ENCODE data around the gene CCL17. TPM values are rescaled to one million over a fixed set of nuclear protein-coding genes. Genes with fewer than 3 reads are reported as not detected.

CCL17 gene
- total RNA-seq, 6 experiments from 2014 or later: not detected

- H3K9me3 Mint-ChIP-seq: no peaks in the 10 kb centered on the region
- H3K27ac Mint-ChIP-seq: no peak within 1 kb of the TSS
- H3K4me1 Mint-ChIP-seq (ENCODE audit: low read depth): no peaks in the 10 kb centered on the region
- no peak within 1 kb of the TSS for H3K4me3 Mint-ChIP-seq
- TF ChIP-seq, protein P1, sequence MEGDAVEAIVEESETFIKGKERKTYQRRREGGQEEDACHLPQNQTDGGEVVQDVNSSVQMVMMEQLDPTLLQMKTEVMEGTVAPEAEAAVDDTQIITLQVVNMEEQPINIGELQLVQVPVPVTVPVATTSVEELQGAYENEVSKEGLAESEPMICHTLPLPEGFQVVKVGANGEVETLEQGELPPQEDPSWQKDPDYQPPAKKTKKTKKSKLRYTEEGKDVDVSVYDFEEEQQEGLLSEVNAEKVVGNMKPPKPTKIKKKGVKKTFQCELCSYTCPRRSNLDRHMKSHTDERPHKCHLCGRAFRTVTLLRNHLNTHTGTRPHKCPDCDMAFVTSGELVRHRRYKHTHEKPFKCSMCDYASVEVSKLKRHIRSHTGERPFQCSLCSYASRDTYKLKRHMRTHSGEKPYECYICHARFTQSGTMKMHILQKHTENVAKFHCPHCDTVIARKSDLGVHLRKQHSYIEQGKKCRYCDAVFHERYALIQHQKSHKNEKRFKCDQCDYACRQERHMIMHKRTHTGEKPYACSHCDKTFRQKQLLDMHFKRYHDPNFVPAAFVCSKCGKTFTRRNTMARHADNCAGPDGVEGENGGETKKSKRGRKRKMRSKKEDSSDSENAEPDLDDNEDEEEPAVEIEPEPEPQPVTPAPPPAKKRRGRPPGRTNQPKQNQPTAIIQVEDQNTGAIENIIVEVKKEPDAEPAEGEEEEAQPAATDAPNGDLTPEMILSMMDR (IDR thresholded peaks at IDR 0.05): no peak
- H3K27me3 Mint-ChIP-seq (ENCODE audit: insufficient read depth): peaks cover 52% of the 10 kb centered on the region
- H3K36me3 Mint-ChIP-seq (ENCODE audit: low read depth): no peaks in the 10 kb centered on the region
- DNase-seq: no peak
These were observed 46.0 kb upstream of the CCL17 start, which contains the start of gene CCL22 for GRCh38 chr16:57358527-57359095. CCL22 (plus strand) TSS chr16:57358783; CDS start chr16:57358817, 34 bp downstream.

DNA sequence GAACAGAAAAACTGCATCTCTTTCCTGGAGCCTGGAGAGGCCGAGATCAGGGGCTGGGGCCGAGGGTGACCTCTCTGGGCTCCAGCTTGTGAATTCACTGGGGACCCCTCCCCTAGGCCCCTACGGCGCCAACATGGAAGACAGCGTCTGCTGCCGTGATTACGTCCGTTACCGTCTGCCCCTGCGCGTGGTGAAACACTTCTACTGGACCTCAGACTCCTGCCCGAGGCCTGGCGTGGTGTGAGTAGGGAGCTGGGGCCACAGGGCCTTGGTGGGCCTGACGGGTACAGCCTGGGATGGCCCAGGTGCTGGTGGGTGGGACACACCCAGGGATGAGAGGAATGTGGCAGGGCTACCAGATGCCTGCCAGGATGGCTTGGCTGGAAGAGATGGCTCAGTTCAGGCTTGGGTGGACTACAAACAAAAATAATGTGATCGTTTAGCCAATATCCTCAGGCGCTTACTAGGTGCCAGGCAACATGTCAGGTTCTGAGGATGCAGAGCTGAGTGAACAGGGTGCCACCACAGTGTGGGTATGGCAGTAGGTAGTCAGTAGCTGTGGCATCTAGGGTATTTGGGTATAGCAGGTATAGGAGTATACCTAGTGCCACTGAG is 44.1 kb upstream of the CCL17 start:
- Mint-ChIP-seq H3K4me1 (ENCODE audit: low read depth) (no peaks in the 10 kb centered on the region), H3K4me3 (no peak overlapping the region), H3K36me3 (ENCODE audit: low read depth) (no peaks in the 10 kb centered on the region), H3K27ac (no peak overlapping the region), H3K9me3 (no peaks in the 10 kb centered on the region), H3K27me3 (ENCODE audit: insufficient read depth) (peaks cover 59% of the 10 kb centered on the region)
- TF ChIP-seq, protein P1 (IDR thresholded peaks at IDR 0.05): no peak
- no peak for DNase-seq

GRCh38 chr16:57361404-57361803 is 43.2 kb upstream of the CCL17 start:
- Mint-ChIP-seq H3K36me3 (ENCODE audit: low read depth) (no peaks in the 10 kb centered on the region), H3K4me1 (ENCODE audit: low read depth) (no peaks in the 10 kb centered on the region), H3K4me3 (no peak overlapping the region), H3K27ac (no peak overlapping the region), H3K9me3 (no peaks in the 10 kb centered on the region), H3K27me3 (ENCODE audit: insufficient read depth) (peaks cover 59% of the 10 kb centered on the region)
- no peak for DNase-seq
- TF ChIP-seq, protein P1 (IDR thresholded peaks at IDR 0.05): no peak

DNA sequence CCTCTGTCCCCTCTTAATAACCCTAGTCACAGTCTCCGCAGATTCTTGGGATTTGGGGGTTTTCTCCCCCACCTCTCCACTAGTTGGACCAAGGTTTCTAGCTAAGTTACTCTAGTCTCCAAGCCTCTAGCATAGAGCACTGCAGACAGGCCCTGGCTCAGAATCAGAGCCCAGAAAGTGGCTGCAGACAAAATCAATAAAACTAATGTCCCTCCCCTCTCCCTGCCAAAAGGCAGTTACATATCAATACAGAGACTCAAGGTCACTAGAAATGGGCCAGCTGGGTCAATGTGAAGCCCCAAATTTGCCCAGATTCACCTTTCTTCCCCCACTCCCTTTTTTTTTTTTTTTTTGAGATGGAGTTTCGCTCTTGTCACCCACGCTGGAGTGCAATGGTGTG is 40.4 kb upstream of the CCL17 start:
- no peak overlapping the region for H3K4me3 Mint-ChIP-seq
- DNase-seq: no peak
- H3K4me1 Mint-ChIP-seq (ENCODE audit: low read depth): no peaks in the 10 kb centered on the region; the same call in 1 of the 2 replicates
- H3K27me3 Mint-ChIP-seq (ENCODE audit: insufficient read depth): peaks cover 55% of the 10 kb centered on the region
- TF ChIP-seq, protein P1 (IDR thresholded peaks at IDR 0.05): no peak
- no peak overlapping the region for H3K27ac Mint-ChIP-seq
- H3K36me3 Mint-ChIP-seq (ENCODE audit: low read depth): no peaks in the 10 kb centered on the region
- no peaks in the 10 kb centered on the region for H3K9me3 Mint-ChIP-seq

GRCh38 chr16:57366544-57367040 is 38.0 kb upstream of the CCL17 start:
- Mint-ChIP-seq H3K4me1 (ENCODE audit: low read depth) (no peaks in the 10 kb centered on the region; the same call in 1 of the 2 replicates), H3K27me3 (ENCODE audit: insufficient read depth) (peaks cover 60% of the 10 kb centered on the region), H3K9me3 (no peaks in the 10 kb centered on the region), H3K4me3 (no peak overlapping the region), H3K27ac (no peak overlapping the region), H3K36me3 (ENCODE audit: low read depth) (no peaks in the 10 kb centered on the region)
- TF ChIP-seq, protein P1 (IDR thresholded peaks at IDR 0.05): no peak
- DNase-seq: no peak
